Measurements from ENCODE around the gene PDCD4. TPM values are rescaled to one million over a fixed set of nuclear protein-coding genes. Genes with fewer than 3 reads are reported as not detected.

PDCD4 gene
- total and polyA plus RNA-seq, 5 donors from 2014 or later = 167 to 224 (median 204) TPM

DNA sequence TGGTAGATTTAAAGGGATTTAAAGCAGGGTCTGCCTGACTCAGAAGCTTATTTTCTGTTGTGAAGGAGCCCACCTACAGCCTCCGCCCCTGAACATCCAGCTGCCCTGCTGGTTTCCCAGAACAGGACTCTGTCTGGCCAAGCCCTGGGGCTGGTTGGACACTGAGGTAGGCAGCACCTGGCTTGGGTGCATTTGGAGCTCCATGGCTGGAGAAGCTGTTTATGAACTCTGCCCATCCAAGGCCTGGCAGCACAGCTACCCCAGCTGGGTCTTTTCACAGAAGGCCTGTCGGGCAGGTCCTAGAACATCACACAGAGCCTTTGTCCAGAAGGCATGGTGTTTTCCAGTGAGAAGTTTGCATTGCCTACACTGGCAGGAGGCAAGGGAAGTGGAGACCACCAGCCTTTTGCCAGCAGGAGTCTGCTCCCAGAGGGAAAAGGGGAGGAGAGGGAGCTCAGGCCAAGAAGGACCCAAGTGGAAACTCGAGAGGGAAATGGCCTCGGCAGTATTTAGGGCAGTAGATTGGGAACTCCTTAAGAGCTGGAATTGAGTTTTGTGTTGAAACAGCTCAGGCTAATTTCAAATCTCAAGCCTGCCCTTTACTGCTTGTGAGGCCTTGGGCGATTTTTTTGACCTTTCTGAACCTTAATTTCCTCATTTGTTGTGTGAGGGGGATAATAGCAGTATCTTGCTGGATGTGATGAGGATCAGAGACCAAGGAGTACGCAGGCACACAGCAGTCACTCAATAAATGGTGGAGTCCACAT, 12.3 kb upstream of the PDCD4 start:
- no peaks in the 10 kb centered on the region for H3K9me3 ChIP-seq (ENCODE audit: control insufficient read depth in 2 of 2, low read length in 2 of 2)
- DNase-seq = no peak
- H3K4me1 ChIP-seq (ENCODE audit: control insufficient read depth, insufficient read depth, low read length, poor library complexity, severe bottlenecking) = peaks cover 76% of the 10 kb centered on the region
- peak overlapping the region in 3 of 4 donors; percentile 29 to 67 (median 46) for H3K4me3 Mint-ChIP-seq
- peaks cover 26 to 87% (median 65%) of the 10 kb centered on the region in 4 donors for H3K4me1 Mint-ChIP-seq
- H3K9me3 Mint-ChIP-seq = no peaks in the 10 kb centered on the region
- no peak overlapping the region for H3K4me3 ChIP-seq (ENCODE audit: low read depth, low read length)
- no peak for ATAC-seq (ENCODE audit: low read depth in 2 of 2)
- peak overlapping the region; percentile 97 for H3K27ac ChIP-seq (ENCODE audit: insufficient read depth, low read length, poor library complexity, severe bottlenecking)
- H3K36me3 Mint-ChIP-seq = no peaks in the 10 kb centered on the region
- no peaks in the 10 kb centered on the region for H3K27me3 Mint-ChIP-seq
- no peaks in the 10 kb centered on the region for H3K36me3 ChIP-seq (ENCODE audit: control insufficient read depth, insufficient read depth, low read length)
- H3K27ac Mint-ChIP-seq = peak overlapping the region; percentile 93 to 99 (median 97)
- H3K27me3 ChIP-seq (ENCODE audit: control insufficient read depth, insufficient read depth, low read length) = no peaks in the 10 kb centered on the region

DNA sequence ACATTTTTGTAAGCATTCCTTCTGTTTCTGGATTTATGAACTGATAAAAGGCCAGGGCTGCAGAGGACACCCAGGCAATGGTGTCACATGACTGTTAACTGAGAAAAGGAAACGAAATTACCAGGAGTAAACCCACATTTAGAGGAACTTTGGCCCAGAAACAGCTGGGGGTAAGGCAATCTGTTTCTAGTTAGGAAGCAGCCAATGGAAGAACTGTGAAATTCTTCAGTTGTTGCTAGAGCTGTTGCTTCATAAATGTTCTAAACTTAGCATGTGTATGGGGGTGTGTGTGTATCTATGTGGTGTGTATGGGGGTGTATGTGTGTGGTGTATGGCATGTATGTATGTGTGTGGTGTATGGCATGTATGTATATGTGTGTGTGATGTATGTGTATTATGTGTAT, 11.8 kb upstream of the PDCD4 start:
- Histone ChIP-seq H3K27ac (ENCODE audit: insufficient read depth, low read length, poor library complexity, severe bottlenecking) (peak overlapping the region; percentile 97), H3K4me3 (ENCODE audit: low read depth, low read length) (peak overlapping the region; percentile 39), H3K36me3 (ENCODE audit: control insufficient read depth, insufficient read depth, low read length) (no peaks in the 10 kb centered on the region), H3K4me1 (ENCODE audit: control insufficient read depth, insufficient read depth, low read length, poor library complexity, severe bottlenecking) (peaks cover 80% of the 10 kb centered on the region), H3K27me3 (ENCODE audit: control insufficient read depth, insufficient read depth, low read length) (no peaks in the 10 kb centered on the region), H3K9me3 (ENCODE audit: control insufficient read depth in 2 of 2, low read length in 2 of 2) (no peaks in the 10 kb centered on the region)
- Mint-ChIP-seq H3K27ac (peak overlapping the region; percentile 93 to 99 (median 97)), H3K9me3 (no peaks in the 10 kb centered on the region), H3K4me3 (peak overlapping the region in 3 of 4 donors; percentile 30 to 67 (median 46)), H3K27me3 (no peaks in the 10 kb centered on the region), H3K36me3 (no peaks in the 10 kb centered on the region), H3K4me1 (peaks cover 30 to 89% (median 68%) of the 10 kb centered on the region in 4 donors)
- ATAC-seq (ENCODE audit: low read depth in 2 of 2) (no peak), DNase-seq (no peak)

DNA sequence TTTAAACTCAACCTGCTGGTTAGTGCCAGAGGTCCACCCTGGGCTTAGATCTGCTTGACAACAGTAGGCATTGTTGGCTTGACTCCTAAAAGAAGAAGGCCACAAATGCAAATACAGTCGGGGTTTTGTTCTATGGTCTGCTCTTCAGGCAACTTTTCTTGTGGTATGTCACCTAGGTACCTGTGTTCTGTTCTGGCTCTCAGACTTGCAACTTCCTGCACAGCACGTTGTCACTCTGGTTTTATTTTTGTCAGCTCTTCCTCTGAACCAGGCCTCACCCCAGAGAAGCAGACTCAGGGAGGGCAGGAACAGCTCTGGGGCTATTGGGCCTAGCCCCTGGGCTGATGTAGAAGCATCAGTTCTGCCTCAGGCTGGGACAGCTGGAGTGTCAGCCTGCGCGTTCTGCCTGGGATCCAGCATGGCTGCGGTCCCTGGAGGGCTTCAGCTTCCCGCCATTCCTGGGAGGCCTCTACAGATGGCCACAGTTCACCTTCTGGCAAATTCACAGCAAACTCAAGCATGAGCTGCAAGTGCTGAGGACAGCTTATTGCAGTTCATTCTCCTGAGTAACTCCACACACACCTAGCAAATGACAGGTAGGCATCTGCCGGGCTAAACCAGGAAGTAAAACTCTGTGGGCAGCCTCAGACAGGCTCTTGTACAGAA, 11.0 kb upstream of the PDCD4 start:
- Mint-ChIP-seq H3K4me1 (peaks cover 37 to 89% (median 72%) of the 10 kb centered on the region in 4 donors), H3K9me3 (no peaks in the 10 kb centered on the region), H3K36me3 (no peaks in the 10 kb centered on the region), H3K27me3 (no peaks in the 10 kb centered on the region), H3K27ac (peak overlapping the region; percentile 93 to 99 (median 97)), H3K4me3 (peak overlapping the region; percentile 46 to 67 (median 62))
- no peaks in the 10 kb centered on the region for H3K9me3 ChIP-seq (ENCODE audit: control insufficient read depth in 2 of 2, low read length in 2 of 2)
- H3K27me3 ChIP-seq (ENCODE audit: control insufficient read depth, insufficient read depth, low read length) = no peaks in the 10 kb centered on the region
- DNase-seq (peak; percentile 16 to 90 (median 75)), ATAC-seq (ENCODE audit: low read depth in 2 of 2) (peak; percentile 72 to 73)
- H3K4me3 ChIP-seq (ENCODE audit: low read depth, low read length) = peak overlapping the region; percentile 39
- H3K36me3 ChIP-seq (ENCODE audit: control insufficient read depth, insufficient read depth, low read length) = no peaks in the 10 kb centered on the region
- peak overlapping the region; percentile 97 for H3K27ac ChIP-seq (ENCODE audit: insufficient read depth, low read length, poor library complexity, severe bottlenecking)
- H3K4me1 ChIP-seq (ENCODE audit: control insufficient read depth, insufficient read depth, low read length, poor library complexity, severe bottlenecking) = peaks cover 87% of the 10 kb centered on the region

DNA sequence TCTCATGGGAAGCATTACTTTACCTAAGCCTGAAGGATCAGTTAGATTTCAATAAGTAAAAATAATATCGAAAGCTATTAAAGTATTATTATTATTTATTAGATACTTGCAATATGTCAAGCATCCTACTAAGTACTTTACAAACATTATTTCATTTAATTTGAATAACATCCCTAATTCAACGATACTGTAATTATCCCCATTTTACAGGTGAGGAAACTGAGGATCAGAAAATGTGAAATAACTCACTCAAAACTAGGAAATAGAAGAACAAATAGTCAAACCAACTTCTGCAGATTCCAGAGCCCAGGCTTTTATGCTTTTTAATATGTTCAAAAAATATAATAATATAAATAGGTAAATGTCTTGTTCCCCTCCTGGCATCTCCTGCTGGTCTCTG, 10.3 kb upstream of the PDCD4 start:
- Mint-ChIP-seq H3K27ac (peak overlapping the region; percentile 93 to 99 (median 97)), H3K27me3 (no peaks in the 10 kb centered on the region), H3K4me3 (peak overlapping the region in 3 of 4 donors; percentile 46 to 67 (median 66)), H3K4me1 (peaks cover 44 to 92% (median 75%) of the 10 kb centered on the region in 4 donors), H3K9me3 (no peaks in the 10 kb centered on the region), H3K36me3 (no peaks in the 10 kb centered on the region)
- H3K4me1 ChIP-seq (ENCODE audit: control insufficient read depth, insufficient read depth, low read length, poor library complexity, severe bottlenecking) = peaks cover 95% of the 10 kb centered on the region
- peak overlapping the region; percentile 97 for H3K27ac ChIP-seq (ENCODE audit: insufficient read depth, low read length, poor library complexity, severe bottlenecking)
- H3K36me3 ChIP-seq (ENCODE audit: control insufficient read depth, insufficient read depth, low read length) = no peaks in the 10 kb centered on the region
- H3K9me3 ChIP-seq (ENCODE audit: control insufficient read depth in 2 of 2, low read length in 2 of 2) = no peaks in the 10 kb centered on the region
- H3K27me3 ChIP-seq (ENCODE audit: control insufficient read depth, insufficient read depth, low read length) = no peaks in the 10 kb centered on the region
- peak overlapping the region; percentile 39 for H3K4me3 ChIP-seq (ENCODE audit: low read depth, low read length)
- no peak for DNase-seq
- no peak for ATAC-seq (ENCODE audit: low read depth in 2 of 2)

DNA sequence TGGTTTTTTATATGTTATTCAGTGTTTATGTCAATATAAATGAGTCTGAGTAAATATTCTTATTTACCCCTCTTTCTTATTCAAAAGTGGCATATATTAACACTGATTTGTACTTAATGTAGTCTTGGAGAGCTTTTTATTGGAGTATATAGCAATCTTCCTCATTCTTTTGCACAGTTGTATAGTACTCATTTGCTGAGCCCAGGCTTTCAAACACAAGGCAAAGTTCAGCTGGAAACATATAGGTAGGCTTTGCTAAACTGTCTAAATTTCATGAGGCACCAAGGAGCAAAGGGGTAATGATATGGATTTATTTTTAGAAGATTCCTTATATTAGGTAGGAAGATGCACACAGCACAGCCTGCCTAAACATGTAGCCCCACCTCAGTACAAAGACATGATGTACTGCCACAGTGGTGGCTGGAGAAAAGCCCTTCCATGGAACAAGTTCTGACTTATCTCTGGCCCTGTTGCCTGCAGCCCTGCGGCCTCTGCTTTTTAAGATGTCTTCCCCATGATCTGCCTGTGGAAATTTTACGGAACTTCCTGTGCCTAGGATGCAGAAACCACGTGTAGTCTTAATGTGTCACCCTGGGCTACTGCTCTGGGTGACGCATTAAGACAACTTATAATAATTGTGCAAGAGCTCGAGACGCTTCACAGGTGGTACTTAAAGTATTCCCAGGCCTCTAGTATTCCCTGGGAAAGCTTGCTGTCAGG, 9.6 kb upstream of the PDCD4 start:
- Histone ChIP-seq H3K4me1 (ENCODE audit: control insufficient read depth, insufficient read depth, low read length, poor library complexity, severe bottlenecking) (peaks cover 100% of the 10 kb centered on the region), H3K36me3 (ENCODE audit: control insufficient read depth, insufficient read depth, low read length) (no peaks in the 10 kb centered on the region), H3K27me3 (ENCODE audit: control insufficient read depth, insufficient read depth, low read length) (no peaks in the 10 kb centered on the region), H3K4me3 (ENCODE audit: low read depth, low read length) (no peak overlapping the region), H3K27ac (ENCODE audit: insufficient read depth, low read length, poor library complexity, severe bottlenecking) (peak overlapping the region; percentile 97), H3K9me3 (ENCODE audit: control insufficient read depth in 2 of 2, low read length in 2 of 2) (no peaks in the 10 kb centered on the region)
- Mint-ChIP-seq H3K4me1 (peaks cover 46 to 98% (median 78%) of the 10 kb centered on the region in 4 donors), H3K9me3 (no peaks in the 10 kb centered on the region), H3K27me3 (no peaks in the 10 kb centered on the region), H3K27ac (peak overlapping the region; percentile 85 to 97 (median 96)), H3K36me3 (no peaks in the 10 kb centered on the region), H3K4me3 (peak overlapping the region in 2 of 4 donors; percentile 13 to 53)
- DNase-seq (no peak), ATAC-seq (ENCODE audit: low read depth in 2 of 2) (no peak)

DNA sequence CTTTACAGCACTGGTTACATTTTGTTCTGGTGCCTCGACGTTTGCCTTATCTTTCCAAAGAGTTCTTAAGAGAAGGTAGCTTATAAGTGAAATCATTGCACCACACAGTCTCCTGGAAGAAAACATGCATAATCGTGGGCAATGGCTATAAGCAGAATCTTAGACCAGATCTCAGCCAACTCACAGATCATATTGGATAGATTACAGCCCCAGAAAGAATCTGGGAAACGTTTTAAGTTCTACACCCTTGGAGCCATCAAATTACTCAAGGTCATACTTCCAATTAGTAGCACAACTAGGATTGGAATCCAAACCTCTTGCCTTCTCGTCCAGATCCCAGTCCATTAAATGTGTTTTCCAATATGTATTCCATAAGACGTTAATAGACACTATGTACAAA, 8.8 kb upstream of the PDCD4 start:
- no peaks in the 10 kb centered on the region for H3K9me3 ChIP-seq (ENCODE audit: control insufficient read depth in 2 of 2, low read length in 2 of 2)
- Mint-ChIP-seq H3K36me3 (no peaks in the 10 kb centered on the region), H3K4me3 (peak overlapping the region in 3 of 4 donors; percentile 37 to 84 (median 61)), H3K4me1 (peaks cover 52 to 98% (median 81%) of the 10 kb centered on the region in 4 donors), H3K27ac (peak overlapping the region; percentile 97 to 100 (median 98)), H3K9me3 (no peaks in the 10 kb centered on the region), H3K27me3 (no peaks in the 10 kb centered on the region)
- no peak overlapping the region for H3K4me3 ChIP-seq (ENCODE audit: low read depth, low read length)
- H3K27me3 ChIP-seq (ENCODE audit: control insufficient read depth, insufficient read depth, low read length) = no peaks in the 10 kb centered on the region
- peak overlapping the region; percentile 97 for H3K27ac ChIP-seq (ENCODE audit: insufficient read depth, low read length, poor library complexity, severe bottlenecking)
- ATAC-seq (ENCODE audit: low read depth in 2 of 2) (no peak), DNase-seq (no peak)
- H3K36me3 ChIP-seq (ENCODE audit: control insufficient read depth, insufficient read depth, low read length) = no peaks in the 10 kb centered on the region
- peaks cover 100% of the 10 kb centered on the region for H3K4me1 ChIP-seq (ENCODE audit: control insufficient read depth, insufficient read depth, low read length, poor library complexity, severe bottlenecking)

DNA sequence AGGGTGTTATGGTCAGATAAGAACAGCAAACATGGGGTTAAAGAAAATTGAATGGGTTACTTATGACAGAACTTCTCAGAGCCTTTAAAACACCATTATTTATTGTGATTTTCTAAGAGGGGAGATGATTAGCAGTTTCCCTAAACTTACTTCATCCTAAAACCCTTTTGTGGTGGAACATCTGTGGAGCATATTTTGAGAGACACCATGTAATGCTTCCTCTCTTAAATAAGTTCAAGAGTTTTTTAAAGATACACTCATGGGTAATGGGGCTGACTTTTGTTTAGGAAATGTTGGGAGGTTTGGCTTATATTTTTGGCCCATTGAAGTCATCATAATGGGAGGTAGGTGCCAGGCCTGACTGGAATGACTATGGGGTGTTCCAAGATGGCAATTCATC, 8.4 kb upstream of the PDCD4 start:
- ATAC-seq (ENCODE audit: low read depth in 2 of 2) (no peak), DNase-seq (no peak)
- no peaks in the 10 kb centered on the region for H3K36me3 Mint-ChIP-seq
- Histone ChIP-seq H3K4me1 (ENCODE audit: control insufficient read depth, insufficient read depth, low read length, poor library complexity, severe bottlenecking) (peaks cover 100% of the 10 kb centered on the region), H3K27ac (ENCODE audit: insufficient read depth, low read length, poor library complexity, severe bottlenecking) (peak overlapping the region; percentile 97), H3K9me3 (ENCODE audit: control insufficient read depth in 2 of 2, low read length in 2 of 2) (no peaks in the 10 kb centered on the region), H3K4me3 (ENCODE audit: low read depth, low read length) (peak overlapping the region; percentile 74), H3K36me3 (ENCODE audit: control insufficient read depth, insufficient read depth, low read length) (no peaks in the 10 kb centered on the region), H3K27me3 (ENCODE audit: control insufficient read depth, insufficient read depth, low read length) (no peaks in the 10 kb centered on the region)
- H3K4me1 Mint-ChIP-seq = peaks cover 48 to 98% (median 80%) of the 10 kb centered on the region in 4 donors
- no peaks in the 10 kb centered on the region for H3K27me3 Mint-ChIP-seq
- H3K27ac Mint-ChIP-seq = peak overlapping the region; percentile 97 to 100 (median 98)
- peak overlapping the region in 3 of 4 donors; percentile 29 to 84 (median 84) for H3K4me3 Mint-ChIP-seq
- H3K9me3 Mint-ChIP-seq = no peaks in the 10 kb centered on the region
